DOHH2 (cell line): Measurements from ENCODE around the gene CORO2B.

Experiments used
- H3F3A ChIP-seq: fragments of 200-600 bp; sonication (generic), shearing (Covaris generic); 2 replicates; pipeline ENCODE4 v1.6.0; 2016; ENCODE audit warnings: antibody characterized with exemption, mild to moderate bottlenecking; ENCODE audit not compliant: control insufficient read depth, insufficient read depth
- H3K27ac ChIP-seq: fragments of 200-600 bp; sonication (generic); 2 replicates; pipeline ENCODE4 v1.5.1; 2014; ENCODE audit warnings: low read depth, mild to moderate bottlenecking, low read length, moderate library complexity
- H3K27me3 ChIP-seq: fragments of 200-600 bp; sonication (generic); 2 replicates; pipeline ENCODE4 v1.6.1; 2014; ENCODE audit warnings: mild to moderate bottlenecking, low read length, mixed read lengths; ENCODE audit not compliant: control insufficient read depth
- H3K36me3 ChIP-seq: fragments of 200-600 bp; sonication (generic); 2 replicates; pipeline ENCODE4 v1.6.1; 2014; ENCODE audit warnings: mild to moderate bottlenecking, low read length, moderate library complexity, mixed read lengths; ENCODE audit not compliant: control insufficient read depth
- H3K4me1 ChIP-seq: fragments of 200-600 bp; sonication (generic); 2 replicates; pipeline ENCODE4 v1.6.1; 2014; ENCODE audit warnings: mild to moderate bottlenecking, low read length, mixed read lengths; ENCODE audit not compliant: control insufficient read depth
- H3K4me2 ChIP-seq: fragments of 200-600 bp; sonication (generic); 2 replicates; pipeline ENCODE4 v1.6.0; 2014; ENCODE audit warnings: mild to moderate bottlenecking, low read length, moderate library complexity
- H3K4me3 ChIP-seq: fragments of 200-600 bp; sonication (generic); 2 replicates; pipeline ENCODE4 v1.5.1; 2014; ENCODE audit warnings: mild to moderate bottlenecking, low read length, mixed read lengths
- H3K79me2 ChIP-seq: fragments of 200-600 bp; sonication (generic); 2 replicates; pipeline ENCODE4 v1.6.1; 2014; ENCODE audit warnings: mild to moderate bottlenecking, low read length, mixed read lengths; ENCODE audit not compliant: control insufficient read depth
- H3K9me2 ChIP-seq: fragments of 200-600 bp; sonication (generic); replicated peaks from 2 replicates; pipeline ENCODE4 v1.6.1; 2014; ENCODE audit warnings: mild to moderate bottlenecking, low read length, mixed read lengths; ENCODE audit not compliant: control insufficient read depth
- H3K9me3 ChIP-seq: fragments of 200-600 bp; sonication (generic); 2 replicates; pipeline ENCODE4 v1.6.1; 2014; ENCODE audit warnings: antibody characterized with exemption, low read length, mixed read lengths; ENCODE audit not compliant: control insufficient read depth, insufficient read depth
- H4K20me1 ChIP-seq: fragments of 200-600 bp; sonication (generic); 2 replicates; pipeline ENCODE4 v1.6.0; 2014; ENCODE audit warnings: low read depth, mild to moderate bottlenecking, antibody characterized with exemption, low read length, moderate library complexity; ENCODE audit not compliant: control insufficient read depth, insufficient read depth
- CTCF ChIP-seq: fragments of 200-600 bp; sonication (generic); IDR thresholded peaks from one replicate; pipeline ENCODE4 v1.5.1; 2014; ENCODE audit warnings: antibody characterized with exemption, mild to moderate bottlenecking, low read depth, low read length; ENCODE audit not compliant: poor library complexity, severe bottlenecking
- EZH2phosphoT487 ChIP-seq: fragments of 200-600 bp; sonication (generic); IDR thresholded peaks from 2 replicates; pipeline ENCODE4 v1.6.1; 2017; ENCODE audit warnings: borderline replicate concordance, mild to moderate bottlenecking, antibody characterized with exemption, low read length, moderate library complexity, mixed read lengths

Gene CORO2B

GRCh38 chr15:68552773-68553172, 26.0 kb upstream of the CORO2B start:
- Histone ChIP-seq H3K27ac (no peak overlapping the region), H3K4me2 (no peak overlapping the region), H3K9me3 (no peaks in the 10 kb centered on the region), H4K20me1 (no peaks in the 10 kb centered on the region), H3K36me3 (no peaks in the 10 kb centered on the region), H3K9me2 (no peaks in the 10 kb centered on the region), H3K4me1 (no peaks in the 10 kb centered on the region), H3K79me2 (no peaks in the 10 kb centered on the region), H3F3A (no peaks in the 10 kb centered on the region), H3K27me3 (peaks cover 43% of the 10 kb centered on the region), H3K4me3 (no peak overlapping the region)
- no peak for TF ChIP-seq EZH2phosphoT487
- TF ChIP-seq CTCF = no peak

DNA sequence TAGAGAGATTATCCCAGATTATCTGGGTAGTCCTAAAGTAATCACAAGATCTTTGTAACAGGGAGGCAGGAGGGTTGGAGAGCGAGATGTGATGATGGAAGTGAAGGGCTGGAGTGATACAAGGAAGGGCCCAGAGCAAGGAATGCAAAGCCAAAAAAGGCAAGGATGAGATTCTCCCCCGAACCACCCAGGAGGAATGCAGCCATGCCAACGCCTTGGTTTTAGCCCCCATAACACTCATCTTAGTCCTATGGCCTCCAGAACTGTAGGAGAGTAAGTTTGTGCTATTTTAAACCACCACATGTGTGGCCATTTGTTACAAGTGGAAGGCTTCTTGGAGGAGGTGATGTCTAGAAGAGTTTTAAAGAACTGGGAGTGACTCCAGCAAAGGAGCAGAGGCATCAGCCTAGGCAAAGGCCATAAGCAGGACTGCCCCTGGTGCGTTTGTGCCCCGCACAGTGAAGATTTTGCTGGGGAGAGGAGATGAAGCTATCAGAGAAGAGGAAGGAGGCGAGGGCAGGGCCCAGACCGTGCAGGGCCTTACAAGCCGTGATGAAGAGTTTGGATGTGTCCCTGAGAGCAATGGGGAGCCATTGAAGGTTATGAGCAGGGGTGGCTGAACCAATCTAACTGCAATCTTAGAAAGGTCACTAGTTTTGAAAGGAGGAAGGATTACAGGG, 25.3 kb upstream of the CORO2B start:
- Histone ChIP-seq H3K27ac (no peak overlapping the region), H3K9me2 (no peaks in the 10 kb centered on the region), H3K79me2 (no peaks in the 10 kb centered on the region), H3F3A (no peaks in the 10 kb centered on the region), H3K4me3 (no peak overlapping the region), H3K36me3 (no peaks in the 10 kb centered on the region), H3K4me2 (no peak overlapping the region), H3K27me3 (peaks cover 47% of the 10 kb centered on the region), H3K9me3 (no peaks in the 10 kb centered on the region), H3K4me1 (no peaks in the 10 kb centered on the region), H4K20me1 (no peaks in the 10 kb centered on the region)
- no peak for TF ChIP-seq CTCF
- TF ChIP-seq EZH2phosphoT487 = no peak

DNA sequence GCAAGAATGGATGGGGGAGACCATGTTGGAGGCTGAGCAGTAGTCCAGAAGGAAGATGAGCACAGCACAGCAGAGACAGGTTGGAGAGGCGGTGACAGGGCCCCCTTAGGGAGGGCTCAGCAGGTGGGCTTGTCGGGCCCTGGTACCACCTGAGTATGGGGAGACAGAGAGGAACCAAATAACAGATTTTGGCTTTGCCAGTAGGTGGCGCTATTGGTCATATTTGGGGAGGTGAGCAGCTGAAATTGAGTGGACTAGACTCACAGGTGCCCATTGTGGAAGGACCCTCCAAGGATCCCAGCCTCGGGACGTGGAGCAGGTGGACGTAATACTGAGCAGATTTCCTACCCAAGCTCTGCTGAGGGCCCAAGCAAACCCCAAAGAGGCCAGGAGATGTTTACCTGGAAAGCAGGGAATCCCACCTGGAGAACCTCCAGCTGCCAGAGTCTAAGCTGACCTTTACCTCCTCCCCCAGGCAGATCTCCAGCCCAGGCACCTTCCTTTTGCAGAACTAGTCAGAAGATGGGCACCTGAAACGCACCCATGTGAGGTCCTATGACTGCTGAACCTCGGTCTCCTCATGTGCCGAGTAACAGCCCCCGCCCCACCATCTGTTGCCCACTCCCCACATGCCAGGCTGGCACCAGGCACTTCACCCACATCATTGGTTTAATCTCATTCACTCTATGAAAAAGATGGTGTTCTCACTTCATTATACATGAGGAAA, 24.6 kb upstream of the CORO2B start:
- H3K27me3 ChIP-seq = peaks cover 47% of the 10 kb centered on the region
- H3F3A ChIP-seq = no peaks in the 10 kb centered on the region
- no peaks in the 10 kb centered on the region for H3K9me3 ChIP-seq
- H3K79me2 ChIP-seq = no peaks in the 10 kb centered on the region
- no peak overlapping the region for H3K4me3 ChIP-seq
- H3K36me3 ChIP-seq = no peaks in the 10 kb centered on the region
- H3K4me2 ChIP-seq = no peak overlapping the region
- H3K4me1 ChIP-seq = peaks cover 5% of the 10 kb centered on the region
- no peaks in the 10 kb centered on the region for H4K20me1 ChIP-seq
- peak; percentile 89 for TF ChIP-seq CTCF
- no peak for TF ChIP-seq EZH2phosphoT487
- H3K27ac ChIP-seq = no peak overlapping the region
- H3K9me2 ChIP-seq = no peaks in the 10 kb centered on the region
